Measurements from ENCODE around the gene DAB2. TPM values are rescaled to one million over a fixed set of nuclear protein-coding genes. Genes with fewer than 3 reads are reported as not detected.

DAB2 gene
- total RNA-seq, 1 experiment from 2014 or later: 135 TPM

GRCh38 chr5:39323542-39323941 lies 101.2 kb downstream of the DAB2 start:
- H3K36me3 ChIP-seq (ENCODE audit: control insufficient read depth, insufficient read depth, low read length): no peaks in the 10 kb centered on the region
- H3K36me3 Mint-ChIP-seq (ENCODE audit: insufficient read depth, unreplicated experiment): no peaks in the 10 kb centered on the region
- H3K4me1 Mint-ChIP-seq (ENCODE audit: low read depth, unreplicated experiment): no peaks in the 10 kb centered on the region
- no peak for DNase-seq
- no peak overlapping the region for H3K27ac Mint-ChIP-seq (ENCODE audit: unreplicated experiment)
- POLR2A ChIA-PET: no interaction called here
- H3K4me3 Mint-ChIP-seq (ENCODE audit: unreplicated experiment): no peak overlapping the region
- H3K4me1 ChIP-seq: no peaks in the 10 kb centered on the region
- H3K4me3 ChIP-seq (ENCODE audit: low read depth, low read length): no peak overlapping the region
- intact Hi-C loops (cut with micrococcal nuclease; ENCODE audit: unreplicated experiment): no loop called here
- no peaks in the 10 kb centered on the region for H3K9me3 Mint-ChIP-seq (ENCODE audit: unreplicated experiment)
- CTCF ChIA-PET: no interaction called here
- no peak for TF ChIP-seq CTCF (IDR thresholded peaks at IDR 0.05; ENCODE audit: insufficient read depth in 1 of 2, low read depth in 1 of 2, low read length in 1 of 2, severe bottlenecking in 1 of 2, unreplicated experiment in 1 of 2)
- no TSS peak for BruUV-seq (replicated peaks)
- no peaks in the 10 kb centered on the region for H3K27me3 ChIP-seq (replicated peaks; ENCODE audit: control insufficient read depth, insufficient read depth, low read length)
- H3K9me3 ChIP-seq: no peaks in the 10 kb centered on the region
- H3K27me3 Mint-ChIP-seq (ENCODE audit: insufficient read depth, unreplicated experiment): peaks cover 15% of the 10 kb centered on the region

Other genes starting within 250 kb of the DAB2 start
- gene FYB1, start 205.4 kb downstream of the DAB2 start, total RNA-seq (2022): 0.60 and 1.3 TPM in 2 replicates
- 0.39 and 0.41 TPM in 2 replicates for gene C9, start 60.5 kb downstream of the DAB2 start, total RNA-seq (2022)